ENCODE measurements around the gene LARP4B. TPM values are rescaled to one million over a fixed set of nuclear protein-coding genes. Genes with fewer than 3 reads are reported as not detected.

LARP4B gene
- total and polyA plus RNA-seq, 3 donors from 2014 or later, result 54.2 to 98.6 (median 95.3) TPM

DNA sequence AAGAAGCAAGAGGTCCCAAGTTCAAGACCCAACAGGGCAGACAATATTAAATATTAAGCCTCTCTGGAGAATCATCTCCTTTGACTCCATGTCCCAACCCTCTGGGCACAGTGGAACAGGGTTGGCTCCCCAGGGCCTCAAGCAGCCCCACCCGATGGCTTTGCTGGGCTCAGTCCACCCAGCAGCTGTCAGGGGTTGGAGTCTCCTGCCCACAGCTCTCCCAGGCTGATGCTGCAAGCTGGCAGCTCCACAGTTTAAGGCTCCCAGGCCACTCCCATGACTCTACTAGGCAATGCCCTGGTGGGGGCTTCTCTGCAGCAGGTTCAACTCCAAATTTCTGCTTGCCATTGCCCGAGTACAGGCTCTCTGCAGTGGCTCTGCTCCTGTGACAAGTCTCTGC lies 55.1 kb downstream of the LARP4B start:
- Histone ChIP-seq H3K36me3 (ENCODE audit: low read depth, missing control alignments) (no peaks in the 10 kb centered on the region), H3K4me1 (peaks cover 3% of the 10 kb centered on the region), H3K4me3 (no peak overlapping the region), H3K27ac (no peak overlapping the region), H3K27me3 (no peaks in the 10 kb centered on the region), H3K9me3 (no peaks in the 10 kb centered on the region)
- 56 to 81% methylated on average over 1 to 2 of the region's 2 CpGs for WGBS, 2 donors
- no peak for TF ChIP-seq POLR2A (IDR thresholded peaks at IDR 0.05)
- TF ChIP-seq, protein P1, sequence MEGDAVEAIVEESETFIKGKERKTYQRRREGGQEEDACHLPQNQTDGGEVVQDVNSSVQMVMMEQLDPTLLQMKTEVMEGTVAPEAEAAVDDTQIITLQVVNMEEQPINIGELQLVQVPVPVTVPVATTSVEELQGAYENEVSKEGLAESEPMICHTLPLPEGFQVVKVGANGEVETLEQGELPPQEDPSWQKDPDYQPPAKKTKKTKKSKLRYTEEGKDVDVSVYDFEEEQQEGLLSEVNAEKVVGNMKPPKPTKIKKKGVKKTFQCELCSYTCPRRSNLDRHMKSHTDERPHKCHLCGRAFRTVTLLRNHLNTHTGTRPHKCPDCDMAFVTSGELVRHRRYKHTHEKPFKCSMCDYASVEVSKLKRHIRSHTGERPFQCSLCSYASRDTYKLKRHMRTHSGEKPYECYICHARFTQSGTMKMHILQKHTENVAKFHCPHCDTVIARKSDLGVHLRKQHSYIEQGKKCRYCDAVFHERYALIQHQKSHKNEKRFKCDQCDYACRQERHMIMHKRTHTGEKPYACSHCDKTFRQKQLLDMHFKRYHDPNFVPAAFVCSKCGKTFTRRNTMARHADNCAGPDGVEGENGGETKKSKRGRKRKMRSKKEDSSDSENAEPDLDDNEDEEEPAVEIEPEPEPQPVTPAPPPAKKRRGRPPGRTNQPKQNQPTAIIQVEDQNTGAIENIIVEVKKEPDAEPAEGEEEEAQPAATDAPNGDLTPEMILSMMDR (IDR thresholded peaks at IDR 0.05), result no peak
- intact Hi-C loops (cut with DNase I; ENCODE audit: low total_unique reads), result no loop called here
- no peak for DNase-seq

DNA sequence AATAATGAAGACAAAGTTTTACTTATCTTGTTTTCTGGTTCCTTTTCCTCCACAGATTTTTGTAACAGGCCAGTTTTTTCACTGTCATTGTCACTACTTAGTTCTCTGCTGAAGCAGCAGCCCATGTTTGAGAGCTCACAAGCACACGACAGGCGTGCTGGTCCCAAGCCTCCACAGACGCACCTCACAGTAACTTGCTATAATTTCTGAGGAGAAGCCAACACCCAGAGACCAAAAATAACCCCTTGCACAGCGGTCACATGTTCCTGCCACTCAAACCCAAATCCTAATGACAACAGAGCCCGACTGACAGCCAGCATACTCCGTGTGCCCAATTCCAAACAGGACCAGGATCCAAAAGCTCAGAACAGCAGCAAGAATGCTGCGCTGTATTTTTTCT lies 58.5 kb downstream of the LARP4B start:
- peaks cover 3% of the 10 kb centered on the region for H3K4me1 ChIP-seq
- no peaks in the 10 kb centered on the region for H3K9me3 ChIP-seq
- no peaks in the 10 kb centered on the region for H3K27me3 ChIP-seq
- intact Hi-C loops (cut with DNase I; ENCODE audit: low total_unique reads), result no loop called here
- no peak overlapping the region for H3K27ac ChIP-seq
- 96% methylated on average over 7 of the region's 7 CpGs for WGBS, 2 donors
- H3K4me3 ChIP-seq, result no peak overlapping the region
- no peak for TF ChIP-seq POLR2A (IDR thresholded peaks at IDR 0.05)
- TF ChIP-seq, protein P1 (IDR thresholded peaks at IDR 0.05), result no peak
- DNase-seq, result no peak
- no peaks in the 10 kb centered on the region for H3K36me3 ChIP-seq (ENCODE audit: low read depth, missing control alignments)

DNA sequence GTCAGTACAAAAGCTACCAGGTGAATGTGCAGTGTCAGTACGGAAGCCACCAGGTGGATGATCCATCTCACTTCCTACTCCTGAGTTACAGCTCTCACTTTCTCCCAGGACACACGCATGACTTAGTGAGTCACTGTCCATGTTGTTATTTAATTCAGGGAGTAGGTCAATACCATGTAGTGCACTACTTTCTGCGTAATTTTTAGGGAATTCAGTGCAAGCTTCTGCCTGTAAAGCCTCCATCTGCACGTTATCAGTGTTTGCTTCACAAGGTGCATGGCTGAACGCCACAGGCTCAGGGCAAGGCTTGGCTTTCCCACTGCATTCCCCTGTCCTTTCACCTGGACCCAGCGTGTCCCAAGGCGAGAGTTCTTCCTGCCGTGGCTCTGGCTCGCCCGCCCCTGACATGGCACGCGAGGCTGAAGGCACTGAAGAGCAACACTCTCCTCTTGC lies 59.5 kb downstream of the LARP4B start:
- intact Hi-C loops (cut with DNase I; ENCODE audit: low total_unique reads), result no loop called here
- 87 to 93% methylated on average over 12 of the region's 12 CpGs for WGBS, 2 donors
- no peak for DNase-seq

DNA sequence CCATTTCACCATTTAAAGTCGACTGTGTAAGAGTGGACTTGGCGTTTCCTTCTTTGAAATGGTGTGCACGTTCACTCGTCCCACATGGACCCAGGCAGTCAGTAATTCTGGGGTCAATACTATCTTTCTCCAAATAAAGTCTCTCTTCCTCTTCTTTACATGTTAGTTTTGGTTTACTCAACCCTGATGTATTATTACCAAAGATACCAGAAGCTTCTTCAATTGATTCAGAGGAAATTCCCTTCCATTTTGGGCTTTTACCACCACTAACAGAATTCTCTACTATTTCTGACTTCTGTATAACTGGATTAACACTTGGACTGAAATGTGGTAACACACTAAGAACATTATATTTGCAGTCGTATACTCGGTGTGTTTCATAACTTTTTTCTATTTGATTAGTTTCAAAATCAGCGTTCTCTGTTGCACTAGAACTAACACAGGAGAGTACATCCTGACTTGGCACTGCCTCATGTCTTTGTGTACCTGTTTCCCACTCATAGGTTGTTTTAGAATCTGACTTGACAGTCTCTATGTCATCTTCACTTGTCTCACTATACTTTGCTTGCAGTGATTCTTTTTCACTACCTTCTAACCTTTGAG lies 60.8 kb downstream of the LARP4B start:
- Histone ChIP-seq H3K36me3 (ENCODE audit: low read depth, missing control alignments) (no peaks in the 10 kb centered on the region), H3K9me3 (no peaks in the 10 kb centered on the region), H3K4me1 (no peaks in the 10 kb centered on the region), H3K27me3 (no peaks in the 10 kb centered on the region), H3K4me3 (no peak overlapping the region), H3K27ac (no peak overlapping the region)
- intact Hi-C loops (cut with DNase I; ENCODE audit: low total_unique reads), result no loop called here
- TF ChIP-seq, protein P1 (IDR thresholded peaks at IDR 0.05), result no peak
- no peak for TF ChIP-seq POLR2A (IDR thresholded peaks at IDR 0.05)
- DNase-seq, result no peak
- WGBS, 2 donors, result 93 to 96% methylated on average over 7 of the region's 7 CpGs

More for the DNA sequence above, 59.5 kb downstream of the LARP4B start:
- H3K27ac ChIP-seq, result no peak overlapping the region
- no peaks in the 10 kb centered on the region for H3K9me3 ChIP-seq
- H3K27me3 ChIP-seq, result no peaks in the 10 kb centered on the region
- H3K4me3 ChIP-seq, result no peak overlapping the region
- TF ChIP-seq, protein P1 (IDR thresholded peaks at IDR 0.05), result no peak
- no peak for TF ChIP-seq POLR2A (IDR thresholded peaks at IDR 0.05)
- H3K4me1 ChIP-seq, result no peaks in the 10 kb centered on the region
- no peaks in the 10 kb centered on the region for H3K36me3 ChIP-seq (ENCODE audit: low read depth, missing control alignments)

DNA sequence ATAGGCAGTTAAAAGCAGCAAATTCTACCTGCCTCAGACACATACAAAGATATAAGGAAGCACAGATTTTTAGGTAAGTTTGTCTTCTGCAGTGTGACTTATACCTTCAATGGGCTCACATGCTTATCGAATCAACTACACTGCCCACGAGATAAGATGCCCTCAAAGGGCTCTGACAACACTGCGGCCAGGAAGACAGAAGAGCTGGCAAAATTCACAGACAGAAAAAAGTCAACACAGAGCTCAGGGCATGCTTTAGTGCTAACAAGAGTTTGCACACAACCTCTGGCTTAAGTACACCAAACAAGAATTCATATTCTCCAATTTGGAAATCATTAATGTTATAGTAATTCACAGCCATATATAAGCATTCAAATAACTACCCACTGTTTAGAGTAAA lies 62.3 kb downstream of the LARP4B start:
- no peak overlapping the region for H3K27ac ChIP-seq
- TF ChIP-seq POLR2A (IDR thresholded peaks at IDR 0.05), result no peak
- TF ChIP-seq, protein P1 (IDR thresholded peaks at IDR 0.05), result no peak
- intact Hi-C loops (cut with DNase I; ENCODE audit: low total_unique reads), result no loop called here
- H3K36me3 ChIP-seq (ENCODE audit: low read depth, missing control alignments), result no peaks in the 10 kb centered on the region
- no peaks in the 10 kb centered on the region for H3K27me3 ChIP-seq
- H3K9me3 ChIP-seq, result no peaks in the 10 kb centered on the region
- no peak overlapping the region for H3K4me3 ChIP-seq
- DNase-seq, result no peak
- H3K4me1 ChIP-seq, result no peaks in the 10 kb centered on the region
- 42 to 78% methylated on average over 3 of the region's 3 CpGs for WGBS, 2 donors

All from testis (tissue), 3 donors.